Karpas-422 (cell line): ENCODE data around the gene TMTC1. TPM values are rescaled to one million over a fixed set of nuclear protein-coding genes. Genes with fewer than 3 reads are reported as not detected.
"Not testable (repeated sequence)": the region's sequence is repeated elsewhere in the genome, so short reads cannot be mapped to it uniquely, and the experiment has no call there.

Source experiments
- DNase-seq: peaks from one replicate; pipeline ENCODE4 v3.0.0-alpha.2; 2015
- H2AFZ ChIP-seq: fragments of 200-600 bp; sonication (generic); 2 replicates; pipeline ENCODE4 v1.6.1; 2014; ENCODE audit warnings: antibody characterized with exemption, low read length, mixed read lengths
- H3K27ac ChIP-seq: fragments of 200-600 bp; sonication (generic); 2 replicates; pipeline ENCODE4 v1.5.1; 2014; ENCODE audit warnings: mild to moderate bottlenecking, low read length, moderate library complexity
- H3K27me3 ChIP-seq: fragments of 200-600 bp; sonication (generic); 2 replicates; pipeline ENCODE4 v1.6.1; 2014; ENCODE audit warnings: low read length, mixed read lengths
- H3K36me3 ChIP-seq: fragments of 200-600 bp; sonication (generic); 2 replicates; pipeline ENCODE4 v1.6.1; 2014; ENCODE audit warnings: low read length, mixed read lengths; ENCODE audit not compliant: insufficient read depth
- H3K4me1 ChIP-seq: fragments of 200-600 bp; sonication (generic); 2 replicates; pipeline ENCODE4 v1.6.1; 2014; ENCODE audit warnings: mild to moderate bottlenecking, low read length, mixed read lengths
- H3K4me2 ChIP-seq: fragments of 200-600 bp; sonication (generic); 2 replicates; pipeline ENCODE4 v1.6.1; 2014; ENCODE audit warnings: low read length, low read depth, mild to moderate bottlenecking; ENCODE audit not compliant: poor library complexity, severe bottlenecking
- H3K4me3 ChIP-seq: fragments of 200-600 bp; sonication (generic); 2 replicates; pipeline ENCODE4 v1.5.1; 2014; ENCODE audit warnings: mild to moderate bottlenecking, antibody characterized with exemption, low read length, mixed read lengths
- H3K79me2 ChIP-seq: fragments of 200-600 bp; sonication (generic); 2 replicates; pipeline ENCODE4 v1.6.1; 2014; ENCODE audit warnings: mild to moderate bottlenecking, low read length, mixed read lengths
- H3K9ac ChIP-seq: fragments of 200-600 bp; sonication (generic); 2 replicates; pipeline ENCODE4 v1.6.0; 2014; ENCODE audit warnings: low read length
- H3K9me2 ChIP-seq: fragments of 200-600 bp; sonication (generic), shearing (Covaris generic); replicated peaks from 2 replicates; pipeline ENCODE4 v1.6.0; 2014; ENCODE audit warnings: mild to moderate bottlenecking, low read length, moderate library complexity; ENCODE audit not compliant: insufficient read depth
- H3K9me3 ChIP-seq: fragments of 300-700, 200-600 bp; sonication (generic); 2 replicates; pipeline ENCODE4 v1.6.1; 2014; ENCODE audit warnings: low read length, mixed read lengths
- H4K20me1 ChIP-seq: fragments of 200-600 bp; sonication (generic); 2 replicates; pipeline ENCODE4 v1.6.1; 2014; ENCODE audit warnings: mild to moderate bottlenecking, antibody characterized with exemption, low read length, low read depth; ENCODE audit not compliant: insufficient read depth
- total RNA-seq: library from RNA; depleted of rRNA; stranded (reverse); fragments of >200 nt; shearing (Covaris generic); gene quantifications from 2 replicates; pipeline ENCODE4 v1.2.3, GENCODE V29; 2014; ENCODE audit warnings: low replicate concordance

TMTC1 gene
- total RNA-seq, 1 experiment from 2014 or later, result not detected

DNA sequence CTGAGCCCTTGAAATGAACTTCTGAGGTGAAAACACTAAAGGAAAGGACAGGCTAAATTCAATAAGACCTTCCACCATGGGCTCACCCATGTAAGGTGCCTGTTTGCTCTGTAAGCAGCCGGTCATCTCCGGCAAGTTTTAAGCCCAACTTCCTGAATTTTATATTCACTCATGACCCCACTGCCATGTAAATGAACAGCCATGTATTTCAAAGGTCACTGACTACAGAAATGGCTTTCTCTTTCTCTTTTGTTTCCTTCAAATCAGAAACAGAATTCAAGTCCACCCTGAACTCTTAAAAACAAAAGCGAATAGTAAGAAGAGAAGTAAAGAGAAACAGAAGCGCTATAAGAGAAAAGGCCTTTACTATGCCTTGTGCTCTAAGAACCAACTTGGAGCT lies 224.5 kb downstream of the TMTC1 start:
- no peak overlapping the region for H2AFZ ChIP-seq
- no peaks in the 10 kb centered on the region for H3K9me2 ChIP-seq
- no peak overlapping the region for H3K27ac ChIP-seq
- H3K36me3 ChIP-seq, result no peaks in the 10 kb centered on the region
- no peaks in the 10 kb centered on the region for H3K4me1 ChIP-seq
- H3K27me3 ChIP-seq, result no peaks in the 10 kb centered on the region
- H4K20me1 ChIP-seq, result no peaks in the 10 kb centered on the region
- H3K9ac ChIP-seq, result no peak overlapping the region
- no peaks in the 10 kb centered on the region for H3K9me3 ChIP-seq
- no peak for DNase-seq
- no peaks in the 10 kb centered on the region for H3K79me2 ChIP-seq
- H3K4me3 ChIP-seq, result no peak overlapping the region
- H3K4me2 ChIP-seq, result no peak overlapping the region

GRCh38 chr12:29556363-29556762 lies 227.4 kb downstream of the TMTC1 start:
- Histone ChIP-seq H3K79me2 (no peaks in the 10 kb centered on the region), H4K20me1 (no peaks in the 10 kb centered on the region), H3K9me2 (no peaks in the 10 kb centered on the region), H3K27me3 (no peaks in the 10 kb centered on the region), H3K4me3 (no peak overlapping the region), H3K27ac (no peak overlapping the region), H3K9ac (no peak overlapping the region), H3K4me1 (no peaks in the 10 kb centered on the region), H3K4me2 (no peak overlapping the region), H2AFZ (no peak overlapping the region), H3K36me3 (no peaks in the 10 kb centered on the region), H3K9me3 (no peaks in the 10 kb centered on the region)
- DNase-seq, result no peak

GRCh38 chr12:29555451-29555850 lies 228.3 kb downstream of the TMTC1 start:
- H3K27ac ChIP-seq, H3K9me2 ChIP-seq, H3K4me3 ChIP-seq, H3K27me3 ChIP-seq, H3K36me3 ChIP-seq, DNase-seq, H3K9ac ChIP-seq, H3K4me2 ChIP-seq, H3K9me3 ChIP-seq, H4K20me1 ChIP-seq, H3K79me2 ChIP-seq, H2AFZ ChIP-seq, H3K4me1 ChIP-seq: not testable (repeated sequence)

- Histone ChIP-seq H3K36me3 (no peaks in the 10 kb centered on the region), H3K4me2 (no peak overlapping the region), H3K27ac (no peak overlapping the region), H3K9me2 (no peaks in the 10 kb centered on the region), H3K27me3 (no peaks in the 10 kb centered on the region), H4K20me1 (no peaks in the 10 kb centered on the region), H3K9ac (no peak overlapping the region), H3K4me3 (no peak overlapping the region), H3K4me1 (no peaks in the 10 kb centered on the region), H3K9me3 (no peaks in the 10 kb centered on the region), H3K79me2 (no peaks in the 10 kb centered on the region), H2AFZ (no peak overlapping the region)
- DNase-seq, result no peak
These were observed 230.6 kb downstream of the TMTC1 start for GRCh38 chr12:29552994-29553748.

DNA sequence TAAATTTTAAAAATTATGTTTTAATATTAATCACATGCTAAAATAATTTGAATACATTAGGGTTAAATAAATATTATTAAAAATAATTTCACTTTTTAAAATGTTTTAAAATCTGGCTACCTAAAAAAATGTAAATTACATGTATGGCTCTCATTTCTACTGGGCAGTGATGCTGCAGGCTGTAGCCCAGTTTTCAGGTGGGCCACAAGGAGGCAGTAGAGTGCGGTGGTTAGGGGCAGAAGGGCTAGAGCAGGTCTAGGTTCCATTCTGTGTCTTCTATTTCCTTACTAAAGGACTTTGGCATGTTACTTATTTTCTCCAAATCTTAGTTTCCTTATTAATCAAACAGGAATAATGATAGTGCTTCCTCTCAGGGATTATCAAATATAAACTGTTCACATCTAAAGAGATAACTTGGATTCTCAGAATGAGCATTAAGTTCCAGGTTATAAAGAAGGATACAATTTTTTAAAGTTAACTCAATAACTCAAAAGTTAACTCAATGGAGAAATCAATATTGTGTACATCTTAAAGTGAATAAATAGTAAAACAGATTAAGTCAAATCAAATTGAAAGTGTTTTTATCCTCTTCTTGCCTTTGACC lies 231.3 kb downstream of the TMTC1 start:
- Histone ChIP-seq H3K27ac (no peak overlapping the region), H3K4me1 (no peaks in the 10 kb centered on the region), H3K9me3 (no peaks in the 10 kb centered on the region), H3K27me3 (no peaks in the 10 kb centered on the region), H4K20me1 (no peaks in the 10 kb centered on the region), H3K9me2 (no peaks in the 10 kb centered on the region), H3K36me3 (no peaks in the 10 kb centered on the region), H3K4me3 (no peak overlapping the region), H3K79me2 (no peaks in the 10 kb centered on the region), H3K9ac (no peak overlapping the region), H3K4me2 (no peak overlapping the region), H2AFZ (no peak overlapping the region)
- DNase-seq, result peak; percentile 84

DNA sequence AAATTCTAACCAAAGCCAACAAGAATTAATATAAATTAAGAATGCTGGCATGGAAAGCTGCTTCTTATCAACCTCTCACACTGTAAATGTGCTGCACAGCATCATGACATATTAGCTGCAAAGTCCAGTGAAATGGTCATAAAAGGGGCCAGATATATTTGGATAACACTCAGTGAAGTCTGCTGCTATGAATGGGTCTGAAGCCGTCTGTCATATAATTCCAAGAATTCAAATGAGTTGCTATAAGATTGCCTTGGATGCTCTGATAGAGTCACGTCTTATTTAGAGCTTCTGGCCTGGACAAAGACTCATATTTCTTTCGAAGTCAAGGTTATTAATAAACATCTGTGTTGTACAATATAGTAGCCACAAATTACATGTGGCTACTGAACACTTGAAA lies 231.9 kb downstream of the TMTC1 start:
- H3K36me3 ChIP-seq, result no peaks in the 10 kb centered on the region
- no peaks in the 10 kb centered on the region for H3K27me3 ChIP-seq
- no peak overlapping the region for H3K4me3 ChIP-seq
- no peaks in the 10 kb centered on the region for H3K4me1 ChIP-seq
- no peak for DNase-seq
- H3K27ac ChIP-seq, result no peak overlapping the region
- no peaks in the 10 kb centered on the region for H3K9me3 ChIP-seq
- no peak overlapping the region for H2AFZ ChIP-seq
- H4K20me1 ChIP-seq, result no peaks in the 10 kb centered on the region
- H3K9me2 ChIP-seq, result no peaks in the 10 kb centered on the region
- H3K9ac ChIP-seq, result no peak overlapping the region
- H3K4me2 ChIP-seq, result no peak overlapping the region
- H3K79me2 ChIP-seq, result no peaks in the 10 kb centered on the region

DNA sequence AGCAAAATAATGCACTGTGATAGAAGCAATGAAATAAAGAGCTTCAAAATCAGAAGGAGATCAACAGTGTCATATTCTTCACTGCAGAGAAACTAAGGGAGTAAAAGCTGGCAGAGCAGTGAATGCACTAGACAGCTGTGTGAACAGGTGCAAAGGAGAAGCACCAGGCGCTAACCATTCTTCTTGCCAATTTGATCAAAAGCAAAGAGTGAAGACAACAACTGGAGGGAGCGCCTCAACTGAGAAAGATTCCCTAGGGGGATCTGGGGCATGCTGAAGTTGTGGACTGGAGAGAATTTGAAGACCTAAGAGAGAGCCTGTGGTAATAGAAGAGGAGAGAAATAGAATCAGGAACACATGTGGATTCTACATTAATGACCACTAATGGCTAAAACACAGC lies 235.9 kb downstream of the TMTC1 start:
- no peaks in the 10 kb centered on the region for H3K4me1 ChIP-seq

GRCh38 chr12:29547151-29547632 lies 236.6 kb downstream of the TMTC1 start:
- no peaks in the 10 kb centered on the region for H3K9me2 ChIP-seq
- no peaks in the 10 kb centered on the region for H4K20me1 ChIP-seq
- H2AFZ ChIP-seq, result no peak overlapping the region
- H3K27me3 ChIP-seq, result 0 out of 2 replicates have a peak, but pooled peaks cover 3% of the 10 kb centered on the region
- no peaks in the 10 kb centered on the region for H3K79me2 ChIP-seq
- no peak for DNase-seq
- no peaks in the 10 kb centered on the region for H3K9me3 ChIP-seq
- no peak overlapping the region for H3K27ac ChIP-seq
- H3K4me3 ChIP-seq, result no peak overlapping the region
- no peak overlapping the region for H3K9ac ChIP-seq
- H3K4me2 ChIP-seq, result no peak overlapping the region
- H3K36me3 ChIP-seq, result no peaks in the 10 kb centered on the region
- H3K4me1 ChIP-seq, result no peaks in the 10 kb centered on the region

More for the DNA sequence above, 235.9 kb downstream of the TMTC1 start:
- H4K20me1 ChIP-seq, result no peaks in the 10 kb centered on the region
- no peak overlapping the region for H3K9ac ChIP-seq
- no peaks in the 10 kb centered on the region for H3K27me3 ChIP-seq
- H2AFZ ChIP-seq, result no peak overlapping the region
- H3K36me3 ChIP-seq, result no peaks in the 10 kb centered on the region
- DNase-seq, result no peak
- H3K27ac ChIP-seq, result no peak overlapping the region
- H3K79me2 ChIP-seq, result no peaks in the 10 kb centered on the region
- H3K4me2 ChIP-seq, result no peak overlapping the region
- H3K4me3 ChIP-seq, result no peak overlapping the region
- H3K9me2 ChIP-seq, result no peaks in the 10 kb centered on the region
- no peaks in the 10 kb centered on the region for H3K9me3 ChIP-seq
